Medulla oblongata (tissue), 1 donor: ENCODE measurements around the gene SLC41A2.
"Not testable (repeated sequence)": the region's sequence is repeated elsewhere in the genome, so short reads cannot be mapped to it uniquely, and the experiment has no call there.

Source experiments
- DNase-seq: peaks from one replicate; pipeline ENCODE4 v3.0.0-alpha.2; 2015; ENCODE audit errors: extremely low spot score

SLC41A2 gene

GRCh38 chr12:104964167-104964855 is 6.2 kb upstream of the SLC41A2 start:
- no peak for DNase-seq

GRCh38 chr12:104963757-104964156 is 5.7 kb upstream of the SLC41A2 start:
- no peak for DNase-seq

- no peak for DNase-seq
Observed at GRCh38 chr12:104960464-104960863, 2.4 kb upstream of the SLC41A2 start.

GRCh38 chr12:104959335-104959841 is 1.3 kb upstream of the SLC41A2 start:
- DNase-seq, result no peak

GRCh38 chr12:104958805-104959334 is 780 bp upstream of the SLC41A2 start:
- no peak for DNase-seq

- DNase-seq, result no peak
Observed at GRCh38 chr12:104957719-104958000, 430 bp downstream of the SLC41A2 start.

DNA sequence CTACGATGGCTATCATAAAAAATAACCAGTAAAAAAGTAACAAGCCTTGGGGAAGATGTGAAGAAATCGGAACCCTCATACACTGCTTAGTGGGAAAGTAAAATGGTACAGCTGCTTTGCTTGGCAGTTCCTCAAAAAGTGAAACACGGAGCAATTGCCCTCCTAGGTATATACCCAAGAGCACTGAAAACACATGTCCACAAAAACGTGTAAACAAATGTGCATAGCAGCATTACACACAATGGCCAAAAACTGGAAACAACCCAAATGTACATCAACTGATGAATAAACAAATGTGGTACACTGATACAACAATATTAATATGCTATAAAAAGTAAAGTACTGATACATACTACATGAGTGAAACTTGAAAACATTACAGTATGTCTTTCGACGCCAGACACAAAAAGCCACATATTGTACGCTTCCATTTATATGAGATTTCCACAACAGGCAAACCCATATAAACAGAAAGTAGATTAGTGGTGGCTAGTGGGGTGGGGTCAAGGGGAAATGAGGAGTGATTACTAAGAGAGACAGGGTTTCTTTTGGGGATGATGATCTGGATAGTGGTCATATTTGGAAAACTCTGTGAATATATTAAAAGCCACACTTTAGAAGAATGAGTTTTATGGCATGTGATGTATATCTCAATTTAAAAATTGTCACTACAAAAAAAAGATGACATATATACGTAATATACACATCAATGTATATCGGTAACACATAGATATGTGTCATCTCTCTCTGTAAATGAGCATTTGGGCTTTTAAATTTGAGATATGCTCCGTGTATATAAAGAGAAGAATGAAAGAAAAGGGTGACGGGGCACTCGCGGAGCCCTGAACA is 996 bp downstream of the SLC41A2 start:
- DNase-seq, result peak; percentile 12

GRCh38 chr12:104955703-104956102 is 2.4 kb downstream of the SLC41A2 start:
- no peak for DNase-seq

DNA sequence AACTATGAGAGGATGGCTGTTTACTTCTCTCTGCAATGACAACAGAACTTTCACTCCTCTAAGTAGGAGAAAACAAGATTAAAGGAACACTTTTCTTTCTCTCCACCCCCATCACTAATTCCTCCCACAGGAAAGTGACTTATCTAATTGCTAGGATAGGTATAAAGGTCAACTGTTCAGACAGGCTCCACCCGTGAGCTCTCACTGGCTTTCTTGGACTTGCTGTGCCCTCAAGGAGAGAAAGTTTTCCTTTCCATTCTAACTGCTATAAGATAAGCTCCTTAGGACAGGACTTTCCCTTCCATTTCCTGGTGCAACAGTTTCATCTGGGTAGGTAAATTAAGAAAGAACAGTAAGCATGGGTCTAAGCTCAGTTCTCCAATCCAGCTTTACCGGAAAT is 4.8 kb downstream of the SLC41A2 start:
- DNase-seq, result no peak

GRCh38 chr12:104952816-104953215 is 5.3 kb downstream of the SLC41A2 start:
- DNase-seq, result no peak

DNA sequence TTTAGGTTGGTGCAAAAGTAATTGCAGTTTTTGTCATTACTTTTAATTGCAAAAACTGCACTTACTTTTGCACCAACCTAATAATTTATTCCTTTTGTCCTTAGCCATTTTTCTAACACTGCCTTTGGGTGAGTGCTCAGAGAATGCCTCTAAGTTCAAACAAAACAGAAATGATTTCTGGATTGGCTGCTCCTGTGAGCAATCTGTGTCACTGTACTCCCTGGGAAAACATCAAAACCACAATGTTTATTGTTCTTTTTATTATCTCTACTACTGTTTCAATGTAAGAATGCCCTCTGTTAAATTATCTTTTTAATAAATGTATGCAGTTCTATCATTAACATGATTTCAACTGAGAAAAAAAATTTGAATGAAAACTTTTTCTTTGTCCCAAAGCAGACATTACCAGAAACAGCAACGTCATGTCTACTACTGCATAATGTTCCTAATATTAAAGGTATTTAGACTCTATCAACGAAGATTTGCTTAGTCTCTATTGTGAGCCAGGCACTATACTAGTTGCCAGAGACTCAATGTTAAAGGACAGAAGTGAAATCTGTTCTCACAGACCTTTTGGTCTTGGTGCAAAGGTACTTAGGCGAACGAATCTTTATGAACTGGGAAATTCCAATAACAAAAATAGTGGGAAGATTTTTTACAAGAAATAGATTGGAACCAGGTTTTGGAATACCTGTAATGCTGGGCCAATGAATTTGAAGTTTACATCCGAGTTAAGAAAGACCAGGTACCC is 6.2 kb downstream of the SLC41A2 start:
- no peak for DNase-seq

DNA sequence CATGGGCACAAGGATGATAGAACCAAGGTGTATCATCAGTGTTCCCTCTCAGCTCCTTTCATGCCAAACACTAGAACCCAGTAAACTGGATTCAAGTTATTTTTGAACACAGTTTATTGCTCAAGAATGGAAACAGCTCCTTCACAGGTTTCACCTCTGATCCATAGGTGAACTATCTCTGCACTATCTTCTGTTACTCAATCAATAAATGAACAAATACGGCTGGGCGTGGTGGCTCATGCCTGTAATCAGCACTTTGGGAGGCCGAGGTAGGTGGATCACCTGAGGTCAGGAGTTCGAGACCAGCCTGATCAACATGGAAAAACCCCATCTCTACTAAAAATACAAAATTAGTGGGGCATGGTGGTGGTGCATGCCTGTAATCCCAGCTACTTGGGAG is 9.4 kb downstream of the SLC41A2 start:
- DNase-seq, result not testable (repeated sequence)

DNA sequence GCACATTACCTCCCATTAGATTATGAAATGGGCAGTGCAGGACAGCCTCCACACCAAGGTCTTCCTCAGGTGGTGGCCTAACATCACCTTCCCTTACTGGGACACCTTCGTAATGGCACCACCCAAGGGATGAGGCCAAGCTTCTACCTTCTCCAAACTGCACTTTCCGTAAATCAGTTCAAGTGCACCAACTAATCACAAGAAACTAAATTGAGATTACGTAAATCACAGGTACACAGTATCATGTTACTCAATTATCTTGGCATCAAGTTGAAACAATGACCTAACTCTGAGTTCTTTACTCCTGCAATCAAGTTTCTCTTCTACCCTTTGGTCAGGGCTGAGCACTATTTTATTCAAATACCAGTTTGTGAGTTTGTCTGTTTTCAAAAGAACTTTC is 13.8 kb downstream of the SLC41A2 start:
- DNase-seq, result no peak

GRCh38 chr12:104943401-104943800 is 14.7 kb downstream of the SLC41A2 start:
- DNase-seq, result not testable (repeated sequence)

GRCh38 chr12:104942075-104942474 is 16.0 kb downstream of the SLC41A2 start:
- DNase-seq, result no peak

DNA sequence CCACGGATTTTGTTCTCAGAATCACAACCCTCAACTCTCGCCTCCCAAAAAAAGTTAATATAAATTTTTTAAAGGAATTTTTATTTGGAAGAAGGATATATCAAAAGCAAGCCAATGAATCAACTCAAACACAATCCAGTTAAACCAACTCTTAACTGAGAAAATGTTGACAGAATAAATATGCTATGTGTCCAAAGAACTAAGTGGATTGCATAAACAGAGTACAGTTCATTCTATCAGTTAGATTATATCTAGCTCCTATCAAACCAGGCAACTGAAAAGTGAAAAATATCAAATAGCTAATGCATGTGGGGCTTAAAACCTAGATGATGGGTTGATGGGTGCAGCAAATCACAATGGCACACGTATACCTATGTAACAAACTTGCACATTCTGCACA is 16.6 kb downstream of the SLC41A2 start:
- DNase-seq, result no peak

GRCh38 chr12:104939089-104939488 is 19.0 kb downstream of the SLC41A2 start:
- DNase-seq, result no peak

DNA sequence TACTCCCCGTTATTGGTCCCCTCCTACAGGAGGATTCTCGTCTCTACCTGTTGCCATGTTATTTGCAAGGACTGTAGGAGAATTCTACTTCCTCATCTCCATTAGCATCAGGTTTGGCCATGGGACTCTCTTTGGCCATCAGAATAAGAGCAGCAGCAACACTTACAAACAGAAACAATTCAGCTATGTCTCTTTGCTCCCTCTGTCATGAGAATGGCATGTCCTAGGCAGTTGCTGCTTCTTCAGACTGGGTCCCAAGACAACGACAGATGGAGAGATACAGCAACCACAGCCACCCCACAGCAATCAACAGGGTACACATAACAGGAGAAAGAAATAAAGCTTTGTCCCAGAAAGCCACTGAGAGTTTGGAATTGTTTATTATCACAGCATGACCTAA is 19.7 kb downstream of the SLC41A2 start:
- DNase-seq, result no peak

DNA sequence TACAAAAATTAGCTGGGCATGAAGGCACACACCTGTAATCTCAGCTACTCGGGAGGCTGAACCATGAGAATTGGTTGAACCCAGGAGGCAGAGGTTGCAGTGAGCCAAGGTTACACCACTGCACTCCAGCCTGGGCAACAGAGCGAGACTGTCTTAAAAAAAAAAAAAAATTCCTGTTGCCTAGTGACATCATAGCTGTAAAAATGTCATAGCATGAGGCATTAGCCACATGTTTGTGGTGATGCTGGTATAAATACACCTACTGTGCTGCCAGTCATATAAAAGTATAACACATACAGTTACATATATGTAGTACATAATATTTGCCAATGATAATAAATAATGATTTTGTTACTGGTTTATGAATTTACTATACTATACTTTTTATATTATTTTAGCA is 22.2 kb downstream of the SLC41A2 start:
- DNase-seq, result no peak

DNA sequence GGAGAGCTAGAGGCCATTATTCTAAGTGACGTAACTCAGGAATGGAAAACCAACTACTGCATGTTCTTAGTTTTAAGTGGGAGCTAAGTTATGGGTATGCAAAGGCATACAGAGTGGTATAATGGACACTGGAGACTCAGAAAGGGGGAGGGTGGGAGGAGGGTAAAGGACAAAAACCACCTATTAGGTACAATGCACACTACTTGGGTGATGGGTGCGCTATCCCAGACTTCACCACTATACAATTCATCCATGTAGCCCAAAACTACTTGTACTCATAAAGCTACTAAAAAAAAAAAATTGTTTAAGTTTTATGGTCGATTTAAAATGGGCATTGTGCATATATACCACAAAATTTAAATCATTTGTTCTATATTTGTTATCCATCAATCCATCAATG is 24.3 kb downstream of the SLC41A2 start:
- DNase-seq, result no peak

- DNase-seq, result no peak
Observed at GRCh38 chr12:104933128-104933527, 25.0 kb downstream of the SLC41A2 start.
